ENCODE measurements around the gene SAFB. TPM values are rescaled to one million over a fixed set of nuclear protein-coding genes. Genes with fewer than 3 reads are reported as not detected.

Gene SAFB
- polyA plus RNA-seq, 6 donors from 2014 or later: 18.3 to 119 (median 43.4) TPM

DNA sequence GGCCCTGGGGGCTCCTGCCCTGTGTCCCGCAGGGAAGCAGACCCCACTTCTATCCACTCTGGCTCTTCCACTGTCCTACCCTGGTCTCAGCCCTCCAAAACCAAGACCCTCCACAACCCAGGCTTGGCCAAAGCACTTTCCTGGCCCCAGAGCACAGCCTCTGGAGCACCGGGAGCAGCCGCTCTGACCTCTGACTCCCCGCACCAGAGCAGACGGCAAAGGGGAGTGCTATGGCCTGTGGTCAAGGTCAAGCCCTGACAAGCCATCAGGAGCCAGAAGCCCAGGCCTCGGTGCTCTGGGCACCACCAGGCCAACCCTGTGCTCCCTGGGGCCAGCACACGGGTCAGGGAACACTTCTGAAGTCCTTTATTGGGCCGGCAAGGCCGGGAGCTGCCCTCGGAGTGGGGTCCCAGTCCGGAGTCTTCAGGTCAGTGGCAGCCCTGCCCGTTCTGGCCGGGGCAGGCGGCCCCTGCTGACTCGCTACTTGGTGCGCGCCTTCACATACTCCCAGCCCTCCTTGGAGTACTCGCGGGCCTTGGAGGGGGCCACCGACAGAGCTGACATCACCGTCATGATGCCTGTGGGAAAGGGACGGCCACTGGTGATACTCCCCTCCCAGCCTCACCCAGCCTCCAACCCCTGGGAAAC is 55.3 kb downstream of the SAFB start:
- ATAC-seq (ENCODE audit: low read depth in 2 of 2) (no peak), DNase-seq (no peak)
- Mint-ChIP-seq H3K27me3 (no peaks in the 10 kb centered on the region), H3K9me3 (peaks cover 0 to 10% (median 0%) of the 10 kb centered on the region in 7 donors), H3K36me3 (peaks cover 0 to 8% of the 10 kb centered on the region in 2 donors), H3K4me1 (peaks cover 19 to 34% (median 33%) of the 10 kb centered on the region in 3 donors), H3K4me3 (peak overlapping the region in 1 of 8 donors; percentile 22), H3K27ac (no peak overlapping the region)

- ATAC-seq (ENCODE audit: low read depth in 2 of 2) (no peak), DNase-seq (no peak)
- H3K27ac Mint-ChIP-seq: peak overlapping the region; percentile 96 to 100 (median 99)
- no peaks in the 10 kb centered on the region for H3K36me3 Mint-ChIP-seq
- H3K4me3 Mint-ChIP-seq: peak overlapping the region; percentile 79 to 98 (median 94)
- H3K4me1 Mint-ChIP-seq: peaks cover 24 to 35% (median 32%) of the 10 kb centered on the region in 3 donors
- H3K27me3 Mint-ChIP-seq: no peaks in the 10 kb centered on the region
- peaks cover 0 to 5% (median 0%) of the 10 kb centered on the region in 7 donors for H3K9me3 Mint-ChIP-seq
Observed at GRCh38 chr19:5679289-5680083, 56.6 kb downstream of the SAFB start.

DNA sequence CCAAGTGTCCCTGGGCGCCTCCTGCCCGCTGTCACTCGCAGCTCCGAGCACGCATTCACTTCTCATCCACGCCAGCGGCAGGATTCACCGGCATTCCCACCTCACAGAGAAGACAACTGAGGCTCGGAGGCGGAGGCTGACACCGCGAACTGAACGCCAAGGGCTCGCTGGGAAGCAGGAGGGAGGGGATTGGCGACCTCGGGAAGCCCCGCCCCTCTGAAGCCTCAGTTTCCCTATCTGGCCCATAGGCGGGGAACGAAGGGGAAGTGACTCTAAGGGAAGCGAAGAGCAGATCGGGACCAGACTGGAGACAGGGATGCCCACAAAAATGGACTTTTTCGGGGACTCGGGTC is 57.2 kb downstream of the SAFB start:
- ATAC-seq (ENCODE audit: low read depth in 2 of 2): no peak
- H3K4me1 Mint-ChIP-seq: peaks cover 24 to 35% (median 32%) of the 10 kb centered on the region in 3 donors
- peak overlapping the region; percentile 96 to 100 (median 99) for H3K27ac Mint-ChIP-seq
- H3K9me3 Mint-ChIP-seq: peaks cover 0 to 5% (median 0%) of the 10 kb centered on the region in 7 donors
- no peaks in the 10 kb centered on the region for H3K27me3 Mint-ChIP-seq
- DNase-seq: no peak
- peak overlapping the region; percentile 79 to 98 (median 94) for H3K4me3 Mint-ChIP-seq
- H3K36me3 Mint-ChIP-seq: no peaks in the 10 kb centered on the region

DNA sequence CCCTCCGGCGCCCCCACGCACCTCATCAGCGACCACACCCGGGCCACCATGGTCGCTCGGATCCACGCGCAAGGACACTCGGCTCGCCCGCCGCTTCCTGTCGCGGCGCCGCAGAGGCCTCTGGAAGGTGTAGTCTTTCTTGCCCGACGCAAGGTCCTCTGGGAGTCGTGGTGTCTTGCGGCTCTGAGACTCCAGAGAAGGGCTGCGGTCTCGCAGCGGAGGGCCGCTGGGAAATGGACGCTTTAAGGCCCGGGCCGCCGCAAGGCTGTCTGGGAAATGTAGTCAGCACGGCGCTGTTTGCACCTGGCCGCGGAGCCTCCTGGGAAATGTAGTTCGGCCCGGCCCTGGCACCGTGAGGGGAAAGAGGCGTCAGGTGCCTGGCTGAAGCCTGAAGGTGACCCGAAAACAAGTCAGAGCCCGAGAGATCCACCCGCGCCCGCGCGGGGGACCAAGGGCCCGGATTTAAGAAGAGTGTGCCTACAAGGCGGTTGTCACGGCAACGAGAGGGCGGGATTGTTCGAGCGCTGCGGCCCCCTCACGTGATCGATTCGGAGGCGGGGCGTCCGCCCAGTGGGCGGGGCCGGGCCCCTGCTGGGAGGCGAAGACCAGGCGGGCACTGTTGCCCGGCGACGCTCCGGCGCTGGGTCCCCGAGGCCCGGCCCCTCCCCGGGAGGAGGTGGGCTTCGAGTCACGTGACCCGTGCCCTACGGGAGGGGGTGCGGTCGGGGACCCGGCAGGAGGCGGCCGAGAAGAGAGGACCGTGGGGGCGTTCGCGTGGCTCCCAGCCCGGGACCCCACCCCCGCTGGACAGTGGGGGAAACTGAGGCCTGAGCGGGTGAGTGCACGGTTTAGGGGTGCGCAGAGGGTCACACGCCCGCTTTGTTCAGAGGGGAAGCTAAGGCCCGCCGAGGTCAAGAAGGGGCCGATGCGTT is 57.8 kb downstream of the SAFB start, which contains the start of the genes HSD11B1L and MICOS13:
Gene HSD11B1L (plus strand): TSS at position 591 of the 932 bp plus-strand sequence. CDS start 3,806 bp downstream, outside the sequence.
Gene MICOS13 (minus strand): TSS at position 80 of the 932 bp plus-strand sequence. CDS start 30 bp downstream, at position 50.
- Mint-ChIP-seq H3K4me3 (peak within 1 kb of the TSS; percentile 79 to 98 (median 94)), H3K27me3 (no peaks in the 10 kb centered on the region), H3K36me3 (no peaks in the 10 kb centered on the region), H3K27ac (peak within 1 kb of the TSS; percentile 96 to 100 (median 99)), H3K4me1 (peaks cover 24 to 35% (median 32%) of the 10 kb centered on the region in 3 donors), H3K9me3 (peaks cover 0 to 5% (median 0%) of the 10 kb centered on the region in 7 donors)
- DNase-seq (peak; percentile 98), ATAC-seq (ENCODE audit: low read depth in 2 of 2) (peak; percentile 90 to 94)

DNA sequence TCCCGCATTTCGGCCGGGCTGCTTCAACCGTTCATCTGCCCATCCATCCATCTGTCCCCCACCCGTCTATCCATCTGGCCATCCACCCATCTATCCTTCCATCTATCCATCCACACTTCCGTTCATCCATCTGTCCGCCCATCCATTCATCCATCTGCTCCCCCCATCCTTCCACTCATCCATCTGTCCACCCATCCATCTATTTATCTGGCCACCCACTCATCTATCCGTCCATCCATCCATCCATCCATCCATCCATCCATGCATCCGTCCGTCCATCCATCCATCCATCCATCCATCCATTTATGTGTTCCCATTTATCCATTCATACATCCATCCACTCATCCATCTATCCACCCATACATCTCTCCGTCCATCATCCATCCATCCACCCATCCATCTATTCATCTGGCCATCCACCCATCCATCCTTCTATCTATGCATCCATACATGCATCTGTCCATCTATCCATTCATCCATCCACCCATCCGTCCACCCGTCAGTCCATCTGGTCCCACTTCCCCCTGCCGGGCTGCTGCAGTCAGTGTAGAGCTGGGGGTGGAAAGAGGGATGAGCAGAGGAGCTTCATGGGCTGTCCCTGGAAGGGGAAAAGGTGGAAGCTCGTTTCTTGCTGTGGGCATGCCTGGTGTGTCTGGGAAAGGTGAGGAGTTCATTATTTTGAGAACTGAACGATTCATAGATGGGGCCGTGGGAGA is 58.7 kb downstream of the SAFB start:
- Mint-ChIP-seq H3K9me3 (peaks cover 0 to 5% (median 0%) of the 10 kb centered on the region in 7 donors), H3K4me1 (peaks cover 28 to 42% (median 32%) of the 10 kb centered on the region in 3 donors), H3K36me3 (no peaks in the 10 kb centered on the region)

DNA sequence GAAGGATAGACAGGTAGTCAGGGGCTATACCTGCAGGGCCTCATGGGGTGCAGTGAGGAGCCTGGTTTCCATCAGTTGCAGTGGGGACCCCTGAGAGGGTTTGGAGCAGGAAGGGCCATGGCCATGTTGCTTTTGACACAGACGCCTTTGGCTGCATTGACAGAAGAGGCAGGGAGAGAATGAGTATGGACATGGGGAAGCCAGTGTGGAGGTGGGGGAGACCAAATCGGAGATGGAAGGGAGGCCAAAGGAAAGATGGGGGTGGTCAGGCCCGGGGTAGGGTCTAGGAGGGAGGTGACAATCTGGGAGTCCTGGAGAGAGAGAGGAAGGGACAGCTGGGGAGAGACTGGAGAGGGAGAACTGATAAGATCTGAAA is 59.2 kb downstream of the SAFB start:
- Mint-ChIP-seq H3K4me1 (peaks cover 28 to 43% (median 35%) of the 10 kb centered on the region in 3 donors), H3K27ac (peak overlapping the region in 5 of 6 donors; percentile 70 to 96 (median 92)), H3K4me3 (peak overlapping the region; percentile 73 to 89 (median 82)), H3K36me3 (no peaks in the 10 kb centered on the region), H3K9me3 (peaks cover 0 to 5% (median 0%) of the 10 kb centered on the region in 7 donors), H3K27me3 (no peaks in the 10 kb centered on the region)
- DNase-seq (no peak), ATAC-seq (ENCODE audit: low read depth in 2 of 2) (no peak)

More for the DNA sequence above, 58.7 kb downstream of the SAFB start:
- ATAC-seq (ENCODE audit: low read depth in 2 of 2) (no peak), DNase-seq (no peak)
- H3K27me3 Mint-ChIP-seq: no peaks in the 10 kb centered on the region
- H3K27ac Mint-ChIP-seq: peak overlapping the region; percentile 11 to 96 (median 91)
- H3K4me3 Mint-ChIP-seq: peak overlapping the region; percentile 73 to 91 (median 86)

DNA sequence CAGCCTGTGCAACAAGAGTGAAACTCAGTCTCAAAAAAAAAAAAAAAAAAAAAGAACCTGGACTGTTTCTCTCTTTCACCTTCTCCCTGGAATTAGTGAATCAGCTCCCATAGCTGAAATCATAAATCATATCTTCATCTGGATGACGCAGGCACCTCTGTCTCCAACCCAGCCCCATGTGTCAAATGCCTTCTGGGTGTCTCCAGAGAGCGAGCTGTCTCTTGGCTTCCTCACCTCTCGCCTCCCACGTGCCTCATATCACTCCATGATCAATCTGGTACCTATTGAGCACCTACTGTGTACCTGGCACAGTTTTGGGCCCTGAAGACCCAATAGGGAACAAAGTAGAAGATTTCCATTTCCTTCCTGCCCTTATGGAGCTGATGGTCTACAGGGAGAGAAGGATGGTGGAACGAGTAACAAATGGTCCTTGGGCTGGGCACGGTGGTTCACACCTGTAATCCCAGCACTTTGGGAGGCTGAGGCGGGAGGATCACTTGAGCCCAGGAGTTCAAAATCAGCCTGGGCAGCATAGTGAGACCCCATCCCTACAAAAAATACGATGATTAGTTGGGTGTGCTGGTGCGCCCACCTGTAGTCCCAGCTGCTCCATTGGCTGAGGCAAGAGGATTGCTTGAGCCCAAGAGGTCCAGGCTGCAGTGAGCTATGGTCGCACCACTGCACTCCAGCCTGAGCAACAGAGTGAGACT is 60.4 kb downstream of the SAFB start:
- Mint-ChIP-seq H3K36me3 (no peaks in the 10 kb centered on the region), H3K4me1 (peaks cover 30 to 46% (median 38%) of the 10 kb centered on the region in 3 donors), H3K9me3 (peaks cover 0 to 6% (median 0%) of the 10 kb centered on the region in 7 donors), H3K4me3 (peak overlapping the region in 5 of 8 donors; percentile 29 to 66 (median 53)), H3K27ac (peak overlapping the region in 3 of 6 donors; percentile 38 to 86 (median 80)), H3K27me3 (no peaks in the 10 kb centered on the region)
- DNase-seq (no peak), ATAC-seq (ENCODE audit: low read depth in 2 of 2) (no peak)

GRCh38 chr19:5684694-5685430 is 62.0 kb downstream of the SAFB start:
- no peak for DNase-seq
- Mint-ChIP-seq H3K27me3 (no peaks in the 10 kb centered on the region), H3K4me3 (peak overlapping the region in 3 of 8 donors; percentile 25 to 54 (median 38)), H3K9me3 (peaks cover 0 to 7% (median 0%) of the 10 kb centered on the region in 7 donors), H3K4me1 (peaks cover 28 to 39% (median 38%) of the 10 kb centered on the region in 3 donors), H3K27ac (no peak overlapping the region), H3K36me3 (no peaks in the 10 kb centered on the region)
- ATAC-seq (ENCODE audit: low read depth in 2 of 2): no peak

GRCh38 chr19:5686326-5686646 is 63.4 kb downstream of the SAFB start:
- peaks cover 33 to 45% (median 44%) of the 10 kb centered on the region in 3 donors for H3K4me1 Mint-ChIP-seq
- no peak for DNase-seq
- H3K36me3 Mint-ChIP-seq: no peaks in the 10 kb centered on the region
- no peaks in the 10 kb centered on the region for H3K27me3 Mint-ChIP-seq
- no peak for ATAC-seq (ENCODE audit: low read depth in 2 of 2)
- H3K27ac Mint-ChIP-seq: peak overlapping the region; percentile 86 to 97 (median 95)
- H3K9me3 Mint-ChIP-seq: peaks cover 0 to 7% (median 0%) of the 10 kb centered on the region in 7 donors
- H3K4me3 Mint-ChIP-seq: peak overlapping the region; percentile 81 to 93 (median 87)

- Mint-ChIP-seq H3K27me3 (no peaks in the 10 kb centered on the region), H3K4me3 (peak overlapping the region; percentile 81 to 93 (median 87)), H3K4me1 (peaks cover 27 to 40% (median 39%) of the 10 kb centered on the region in 3 donors), H3K27ac (peak overlapping the region; percentile 86 to 97 (median 95)), H3K9me3 (peaks cover 0 to 3% (median 0%) of the 10 kb centered on the region in 7 donors), H3K36me3 (no peaks in the 10 kb centered on the region)
- ATAC-seq (ENCODE audit: low read depth in 2 of 2) (peak; percentile 65 to 66), DNase-seq (peak; percentile 95)
Observed at GRCh38 chr19:5686647-5687359, 63.9 kb downstream of the SAFB start.

All from naive B cell (primary cell).